ENCODE results near the gene XPNPEP3. TPM values are rescaled to one million over a fixed set of nuclear protein-coding genes. Genes with fewer than 3 reads are reported as not detected.

Gene XPNPEP3
- total and polyA plus RNA-seq, 7 donors: 3.3 to 16.3 (median 10.3) TPM

DNA sequence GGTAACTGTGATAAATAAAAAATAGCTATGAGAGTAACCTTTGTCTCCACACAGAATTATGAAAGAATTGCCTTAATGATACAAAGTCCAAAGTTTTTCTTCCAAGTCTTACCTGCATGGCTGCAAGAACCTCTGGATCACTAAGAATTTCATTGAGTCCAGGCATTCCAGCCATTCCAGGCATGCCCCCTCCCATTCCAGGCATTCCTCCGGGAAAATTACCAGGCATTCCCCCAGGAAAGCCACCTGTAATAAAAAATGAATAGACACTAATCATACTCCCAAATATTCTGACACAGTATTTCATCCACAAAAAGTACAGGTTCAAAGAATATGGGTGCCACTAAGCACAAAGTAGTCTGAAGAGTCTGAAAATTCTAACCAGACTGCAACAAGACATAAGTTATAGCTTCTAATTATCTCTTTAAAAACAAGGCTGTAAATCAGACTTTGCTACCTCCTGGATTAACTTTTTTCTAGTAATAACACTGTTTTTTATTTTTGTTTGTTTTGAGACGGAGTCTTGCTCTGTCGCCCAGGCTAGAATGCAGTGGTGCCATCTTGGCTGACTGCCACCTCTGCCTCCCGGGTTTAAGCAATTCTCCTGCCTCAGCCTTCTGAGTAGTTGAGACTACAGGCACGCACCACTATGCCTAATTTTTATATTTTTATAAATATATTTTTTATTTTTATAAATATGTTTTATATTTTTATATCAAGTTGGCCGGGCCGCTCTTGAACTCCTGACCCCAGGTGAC, 29.8 kb upstream of the XPNPEP3 start:
- WGBS, 3 donors: 76 to 82% (median 81%) methylated on average over 7 of the region's 7 CpGs
- Histone ChIP-seq H3K9me3 (no peaks in the 10 kb centered on the region), H3K36me3 (ENCODE audit: insufficient read depth in 1 of 2, low read depth in 1 of 2) (peaks cover 7 to 98% of the 10 kb centered on the region in 2 donors), H3K4me1 (no peaks in the 10 kb centered on the region), H3K27ac (no peak overlapping the region), H3K27me3 (ENCODE audit: insufficient read depth in 3 of 3, low read length in 2 of 3) (no peaks in the 10 kb centered on the region), H3K4me3 (no peak overlapping the region)
- intact Hi-C loops (cut with DNase I): no loop called here
- ATAC-seq (peak in 1 of 4 donors; percentile 31), DNase-seq (no peak)
- no peak for TF ChIP-seq CTCF (IDR thresholded peaks at IDR 0.05)

DNA sequence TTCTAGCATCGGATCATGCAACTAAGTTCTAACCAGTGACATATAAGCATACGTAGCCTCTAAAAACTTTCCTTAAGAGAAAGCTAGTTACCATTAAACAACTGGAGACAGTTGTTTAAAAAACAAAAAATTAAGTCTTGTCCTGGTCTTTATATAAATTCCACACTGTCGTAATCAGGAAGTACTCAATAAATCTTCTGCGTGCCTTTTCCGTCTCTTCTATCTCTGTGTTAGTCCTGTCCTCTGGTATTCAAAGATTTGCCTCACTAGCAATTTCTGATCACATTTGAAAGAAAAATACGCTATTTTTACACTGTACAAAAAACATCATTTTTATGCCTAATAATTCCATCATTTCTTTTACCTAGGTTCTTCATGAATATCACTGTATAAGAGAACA, 27.8 kb upstream of the XPNPEP3 start:
- Histone ChIP-seq H3K4me1 (no peaks in the 10 kb centered on the region), H3K9me3 (no peaks in the 10 kb centered on the region), H3K4me3 (no peak overlapping the region), H3K36me3 (ENCODE audit: insufficient read depth in 1 of 2, low read depth in 1 of 2) (peaks cover 3 to 98% of the 10 kb centered on the region in 2 donors), H3K27ac (no peak overlapping the region), H3K27me3 (ENCODE audit: insufficient read depth in 3 of 3, low read length in 2 of 3) (no peaks in the 10 kb centered on the region)
- intact Hi-C loops (cut with DNase I): no loop called here
- DNase-seq (no peak), ATAC-seq (no peak)
- no peak for TF ChIP-seq CTCF (IDR thresholded peaks at IDR 0.05)
- 91 to 96% (median 94%) methylated on average over 6 of the region's 6 CpGs for WGBS, 3 donors

- WGBS, 3 donors: 92 to 96% (median 94%) methylated on average over 3 of the region's 3 CpGs
- peaks cover 15% of the 10 kb centered on the region for H3K4me1 ChIP-seq
- H3K27ac ChIP-seq: no peak overlapping the region
- ATAC-seq: no peak
- DNase-seq: no peak
- H3K9me3 ChIP-seq: no peaks in the 10 kb centered on the region
- no peak overlapping the region for H3K4me3 ChIP-seq
- H3K27me3 ChIP-seq (ENCODE audit: insufficient read depth in 3 of 3, low read length in 2 of 3): no peaks in the 10 kb centered on the region
- intact Hi-C loops (cut with DNase I): loop anchor here in 1 of 2 donors (10.0 kb wide), 1 partner anchor 320 kb away; no protein-coding TSS in a partner anchor
- TF ChIP-seq CTCF (IDR thresholded peaks at IDR 0.05): no peak
- peaks cover 3 to 99% of the 10 kb centered on the region in 2 donors for H3K36me3 ChIP-seq (ENCODE audit: insufficient read depth in 1 of 2, low read depth in 1 of 2)
These were observed 22.3 kb upstream of the XPNPEP3 start for GRCh38 chr22:40834619-40835018.

- intact Hi-C loops (cut with DNase I): loop anchor here in 1 of 2 donors (10.0 kb wide), 1 partner anchor 316 kb away; no protein-coding TSS in a partner anchor
- no peak for DNase-seq
- H3K27me3 ChIP-seq (ENCODE audit: insufficient read depth in 3 of 3, low read length in 2 of 3): no peaks in the 10 kb centered on the region
- H3K4me1 ChIP-seq: peaks cover 29% of the 10 kb centered on the region
- no peaks in the 10 kb centered on the region for H3K9me3 ChIP-seq
- ATAC-seq: peak in 2 of 4 donors; percentile 39 to 49
- peak overlapping the region; percentile 21 for H3K27ac ChIP-seq
- TF ChIP-seq CTCF (IDR thresholded peaks at IDR 0.05): no peak
- H3K36me3 ChIP-seq (ENCODE audit: insufficient read depth in 1 of 2, low read depth in 1 of 2): peaks cover 3 to 99% of the 10 kb centered on the region in 2 donors
- 66 to 79% (median 67%) methylated on average over 3 of the region's 3 CpGs for WGBS, 3 donors
- no peak overlapping the region for H3K4me3 ChIP-seq
These were observed 18.5 kb upstream of the XPNPEP3 start for GRCh38 chr22:40838486-40838885.
